Anterior cingulate cortex (tissue), 58 donors: Measurements from ENCODE around the gene IL17RA.
"Not testable (repeated sequence)": the region's sequence is repeated elsewhere in the genome, so short reads cannot be mapped to it uniquely, and the experiment has no call there.

ENCODE experiments used
- DNase-seq, 58 donors: peaks; one replicate each; lab custom pipeline; 2025; lab: John Stamatoyannopoulos, UW

Gene IL17RA

GRCh38 chr22:17147458-17147857 is 62.7 kb downstream of the IL17RA start:
- not testable (repeated sequence) for DNase-seq

GRCh38 chr22:17149076-17149815 is 64.4 kb downstream of the IL17RA start:
- DNase-seq, result no peak

- DNase-seq, result no peak
Observed at GRCh38 chr22:17152340-17152739, 67.5 kb downstream of the IL17RA start.

GRCh38 chr22:17152971-17153370 is 68.2 kb downstream of the IL17RA start:
- no peak for DNase-seq

GRCh38 chr22:17155941-17156340 is 71.1 kb downstream of the IL17RA start:
- DNase-seq, result no peak

- no peak for DNase-seq
Observed at GRCh38 chr22:17157714-17158113, 72.9 kb downstream of the IL17RA start.

- no peak for DNase-seq
Observed at GRCh38 chr22:17158176-17158567, 73.4 kb downstream of the IL17RA start.

- peak; percentile 28 to 95 (median 84) for DNase-seq
Observed at GRCh38 chr22:17158568-17159503, 74.0 kb downstream of the IL17RA start, which contains the start of gene HDHD5. Gene HDHD5 (minus strand): TSS chr22:17159277. CDS start chr22:17159251, 26 bp downstream.

- DNase-seq, result peak in 42 of 58 donors; percentile 29 to 83 (median 63)
Observed at GRCh38 chr22:17159504-17159951, 74.7 kb downstream of the IL17RA start.

- no peak for DNase-seq
Observed at GRCh38 chr22:17161991-17162390, 77.2 kb downstream of the IL17RA start.

- no peak for DNase-seq
Observed at GRCh38 chr22:17162731-17163130, 77.9 kb downstream of the IL17RA start.

GRCh38 chr22:17164392-17165024 is 79.7 kb downstream of the IL17RA start:
- DNase-seq, result no peak
